HepG2 (cell line): ENCODE measurements around the gene VASN. TPM values are rescaled to one million over a fixed set of nuclear protein-coding genes. Genes with fewer than 3 reads are reported as not detected.

ENCODE experiments used
- ARID5B ChIP-seq: IDR thresholded peaks from 2 replicates; pipeline ENCODE4 v1.4.0; 2020; ENCODE audit warnings: mild to moderate bottlenecking, missing genetic modification reagents
- CHCHD3 ChIP-seq: sonication (generic); formaldehyde crosslinking; IDR thresholded peaks from 2 replicates; pipeline ENCODE4 v1.8.0; 2022; ENCODE audit warnings: mild to moderate bottlenecking, missing genetic modification reagents, moderate library complexity
- DNMT3B ChIP-seq: conservative IDR thresholded peaks from 2 replicates; pipeline ENCODE4 v1.6.1; 2016; ENCODE audit warnings: missing biosample characterization, control low read depth
- E2F1 ChIP-seq: sonication (generic); formaldehyde crosslinking; IDR thresholded peaks from 2 replicates; pipeline ENCODE4 v1.5.0; 2020; ENCODE audit warnings: missing genetic modification reagents
- KDM2A ChIP-seq: sonication (generic); formaldehyde crosslinking; IDR thresholded peaks from 2 replicates; pipeline ENCODE4 v1.4.0; 2020; ENCODE audit warnings: low read depth, missing genetic modification reagents, borderline replicate concordance
- MED1 ChIP-seq: sonication (generic); formaldehyde crosslinking; IDR thresholded peaks from 2 replicates; pipeline ENCODE4 v1.4.0; 2020; ENCODE audit warnings: missing genetic modification reagents
- MLXIP ChIP-seq: sonication (generic); formaldehyde crosslinking; IDR thresholded peaks from 2 replicates; pipeline ENCODE4 v1.9.0; 2021; ENCODE audit warnings: missing genetic modification reagents, borderline replicate concordance
- ZBTB26 ChIP-seq: IDR thresholded peaks from 2 replicates; pipeline ENCODE4 v1.6.1; 2016; ENCODE audit warnings: missing compliant biosample characterization, missing genetic modification reagents, borderline replicate concordance
- ZNF224 ChIP-seq: sonication (generic); formaldehyde crosslinking; IDR thresholded peaks from 2 replicates; pipeline ENCODE4 v1.5.0; 2020; ENCODE audit warnings: mild to moderate bottlenecking, missing genetic modification reagents
- ZNF317 ChIP-seq: sonication (generic); formaldehyde crosslinking; IDR thresholded peaks from 2 replicates; pipeline ENCODE4 v1.5.0; 2020; ENCODE audit warnings: mild to moderate bottlenecking, missing genetic modification reagents
- ZNF512B ChIP-seq: sonication (generic); formaldehyde crosslinking; IDR thresholded peaks from 2 replicates; pipeline ENCODE4 v1.5.1; 2020; ENCODE audit warnings: missing genetic modification reagents, mild to moderate bottlenecking, borderline replicate concordance
- ZNF629 ChIP-seq: sonication (generic); formaldehyde crosslinking; conservative IDR thresholded peaks from 2 replicates; pipeline ENCODE4 v1.5.0; 2020; ENCODE audit warnings: missing genetic modification reagents
- polyA plus RNA-seq, 8 experiments: library from polyadenylated mRNA; depleted of rRNA in 3 of 8; stranded (reverse) in 7 of 8; unstranded in 1 of 8; fragments of >200 nt; fragmentation: Illumina TruSeq in 4 of 8; extraction: Trizol in 4 of 8; gene quantifications; 2 replicates each; pipeline versions ENCODE4 v1.2.1 to v1.2.3, GENCODE V29; 2011 to 2016; ENCODE audit warnings: low read depth in 4 of 8, missing spikeins in 1 of 8, mixed read lengths in 1 of 8; ENCODE audit not compliant: insufficient read depth in 1 of 8
- total RNA-seq, 5 experiments: library from RNA; depleted of rRNA; stranded (reverse); fragments of >200 nt; fragmentation: Illumina TruSeq; extraction: Trizol; gene quantifications; 2 replicates each; pipeline ENCODE4 v1.2.3, GENCODE V29; 2016; ENCODE audit warnings: low read depth in 1 of 5

The VASN gene
- total and polyA plus RNA-seq, 2 of the 13 experiments (the other 11 are each of a cell fraction or from before 2014, with no cell fraction given) = 8.4 to 18.2 TPM

GRCh38 chr16:4344983-4345835 lies 26.4 kb upstream of the VASN start (continued):
- no peak for TF ChIP-seq ZNF512B (CRISPR knock-in tag)
- TF ChIP-seq ZNF224 (CRISPR knock-in tag) = 0 out of 2 replicates have a peak, but pooled peaks have one; percentile 9
- peak; percentile 36; the same call in 1 of the 2 replicates for TF ChIP-seq ARID5B (CRISPR knock-in tag)
- TF ChIP-seq DNMT3B (CRISPR knock-in tag) = no peak
- TF ChIP-seq ZBTB26 = 0 out of 2 replicates have a peak, but pooled peaks have one; percentile 0
- no peak; the same call in 1 of the 2 replicates for TF ChIP-seq MED1 (CRISPR knock-in tag)
- TF ChIP-seq ZNF317 = no peak
- TF ChIP-seq E2F1 (CRISPR knock-in tag) = no peak
- TF ChIP-seq ZNF629 = no peak
- no peak for TF ChIP-seq CHCHD3 (CRISPR knock-in tag)
- TF ChIP-seq KDM2A = peak; percentile 50; the same call in 1 of the 2 replicates
- TF ChIP-seq MLXIP (CRISPR knock-in tag) = no peak
